Inflammatory macrophage treated with lipopolysaccharide for 1 hour (primary cell): ENCODE data around the gene SERPINA12.

Experiments
- DNase-seq, 2 donors: peaks; one replicate each; pipeline ENCODE4 v3.0.0-alpha.2; 2020 to 2022

The SERPINA12 gene, protein sequence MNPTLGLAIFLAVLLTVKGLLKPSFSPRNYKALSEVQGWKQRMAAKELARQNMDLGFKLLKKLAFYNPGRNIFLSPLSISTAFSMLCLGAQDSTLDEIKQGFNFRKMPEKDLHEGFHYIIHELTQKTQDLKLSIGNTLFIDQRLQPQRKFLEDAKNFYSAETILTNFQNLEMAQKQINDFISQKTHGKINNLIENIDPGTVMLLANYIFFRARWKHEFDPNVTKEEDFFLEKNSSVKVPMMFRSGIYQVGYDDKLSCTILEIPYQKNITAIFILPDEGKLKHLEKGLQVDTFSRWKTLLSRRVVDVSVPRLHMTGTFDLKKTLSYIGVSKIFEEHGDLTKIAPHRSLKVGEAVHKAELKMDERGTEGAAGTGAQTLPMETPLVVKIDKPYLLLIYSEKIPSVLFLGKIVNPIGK

GRCh38 chr14:94509356-94509755 is at the start of gene SERPINA12:
SERPINA12 (minus strand) TSS chr14:94509469; CDS start chr14:94498397, 11,072 bp downstream.
- DNase-seq: no peak

DNA sequence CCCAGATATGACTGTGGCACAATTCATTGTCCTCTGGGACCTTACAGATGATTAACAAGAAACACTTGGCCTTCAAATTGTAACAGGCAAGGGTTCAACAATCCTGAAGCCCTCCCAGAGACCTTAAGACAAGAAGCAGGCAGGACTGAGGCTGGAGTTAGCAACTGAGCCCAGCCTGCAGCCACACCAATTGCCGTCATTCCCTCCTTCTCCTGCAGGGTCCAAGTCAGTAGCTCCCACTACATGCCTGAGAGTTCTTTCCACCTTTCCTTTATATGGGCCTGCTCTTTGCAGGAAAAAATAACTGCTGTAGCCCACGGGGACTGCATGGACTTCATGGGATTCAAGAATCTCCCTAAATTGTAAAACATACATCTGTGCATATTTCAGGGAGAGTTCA is 49.6 kb upstream of the SERPINA12 start:
- no peak for DNase-seq

GRCh38 chr14:94557327-94557726 is 48.1 kb upstream of the SERPINA12 start:
- DNase-seq: no peak

GRCh38 chr14:94555991-94556390 is 46.7 kb upstream of the SERPINA12 start:
- DNase-seq: no peak

DNA sequence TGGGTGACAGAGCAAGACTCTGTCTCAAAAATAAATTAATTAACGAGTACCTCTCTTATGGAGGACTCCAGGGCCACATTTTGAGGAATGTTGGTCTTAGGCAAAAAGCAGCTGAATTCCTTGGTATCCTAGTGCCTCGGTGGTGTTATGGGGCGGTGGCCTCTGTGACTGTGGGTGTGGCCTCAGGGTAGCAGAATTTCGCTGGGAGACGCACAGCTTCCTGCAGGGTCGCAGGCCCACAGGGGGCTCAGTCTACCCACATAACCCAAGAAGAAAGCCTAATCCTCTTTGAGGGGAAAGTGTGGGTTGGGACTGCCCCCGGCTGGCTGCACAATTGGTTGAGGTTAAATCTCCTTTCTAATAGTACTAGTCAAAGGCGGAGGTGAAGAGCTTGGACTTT is 40.8 kb upstream of the SERPINA12 start:
- DNase-seq: no peak

DNA sequence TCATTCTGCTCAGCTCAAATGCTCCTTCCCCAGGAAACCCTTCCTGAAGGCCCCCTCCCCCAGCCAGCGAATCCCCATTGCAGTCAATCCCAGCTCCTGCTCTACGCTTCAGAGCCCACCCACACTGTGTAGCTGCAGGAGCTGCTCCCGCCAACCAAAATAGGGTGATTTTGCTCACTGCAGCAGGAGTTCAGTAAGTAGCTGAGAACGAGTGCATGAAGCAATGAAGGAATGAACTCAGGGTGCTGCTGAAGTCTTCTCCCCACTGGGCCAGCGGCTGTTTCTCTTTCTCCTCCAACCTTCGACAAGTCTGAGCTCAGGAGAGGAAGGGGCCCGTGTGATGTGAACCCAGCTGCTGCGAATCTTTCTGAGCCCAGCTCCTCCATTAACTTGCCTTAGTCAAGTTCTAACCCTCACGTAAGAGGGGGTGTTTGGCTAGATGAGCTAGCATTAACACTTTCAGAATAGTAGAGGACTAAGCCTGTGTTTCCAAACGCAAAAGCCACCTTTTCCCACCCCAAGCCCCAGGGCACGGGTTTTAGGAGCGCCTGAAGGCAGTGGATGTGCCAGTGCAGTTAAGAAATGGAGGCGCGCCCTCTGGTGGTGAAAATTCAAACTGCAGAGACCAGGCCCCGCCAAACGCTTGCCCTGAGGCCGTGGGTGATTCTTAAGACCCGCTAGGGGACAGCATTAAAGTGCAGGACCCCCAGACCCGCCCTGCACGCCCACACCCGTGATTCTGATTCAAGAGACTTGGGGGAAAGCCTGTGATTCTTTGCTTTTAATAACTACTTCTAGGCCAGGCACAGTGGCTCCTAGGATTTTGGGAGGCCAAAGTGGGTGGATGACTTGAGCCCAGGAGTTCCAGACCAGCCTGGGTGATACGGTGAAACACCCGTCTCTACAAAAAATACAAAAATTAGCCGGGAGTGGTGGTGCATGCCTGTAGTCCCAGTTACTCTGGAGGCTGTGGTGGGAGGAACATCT is 40.0 kb upstream of the SERPINA12 start:
- peak; percentile 14 to 84 for DNase-seq

DNA sequence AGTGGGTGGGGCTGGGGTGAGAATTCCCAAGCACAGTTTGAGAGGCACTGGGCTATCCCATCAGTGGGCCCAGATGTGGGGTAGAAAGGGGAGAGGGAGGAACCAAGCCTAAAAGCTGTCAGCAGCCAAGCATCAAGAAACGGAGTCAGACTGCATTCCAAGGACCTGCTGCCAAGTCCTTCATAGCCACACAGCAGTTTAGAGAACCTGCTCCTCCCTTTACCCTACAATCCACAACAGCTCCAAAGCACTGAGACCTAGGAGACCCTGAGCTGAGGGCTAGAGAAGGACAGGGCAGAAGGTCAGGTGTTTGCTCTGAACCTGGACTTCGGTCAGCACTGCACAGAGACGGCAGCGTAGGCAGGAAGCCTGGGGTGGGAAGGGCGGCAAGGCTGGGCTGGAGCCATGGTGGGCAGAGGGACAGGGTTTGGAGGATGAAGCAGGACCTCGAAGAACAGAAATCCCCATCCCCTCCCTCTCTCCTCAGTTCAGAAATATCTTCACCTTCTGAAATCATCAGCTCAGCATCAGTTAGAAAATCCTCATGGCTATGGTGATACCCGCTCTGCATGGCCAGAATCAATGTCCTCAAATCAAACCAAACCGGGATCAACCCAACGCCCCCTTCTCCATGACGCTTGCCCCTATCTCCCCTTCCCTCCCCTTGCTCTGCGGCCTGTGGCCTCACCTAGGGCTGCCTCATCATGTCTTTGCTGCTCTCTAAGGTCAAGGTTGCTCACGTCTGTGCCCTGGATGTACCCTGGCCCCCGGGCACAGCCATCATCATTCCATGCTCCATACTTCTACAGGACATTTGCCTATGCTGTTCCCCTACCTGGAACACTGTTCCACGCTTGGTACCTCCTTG is 39.1 kb upstream of the SERPINA12 start:
- DNase-seq: no peak

GRCh38 chr14:94547726-94548125 is 38.5 kb upstream of the SERPINA12 start:
- no peak for DNase-seq

GRCh38 chr14:94547151-94547680 is 37.9 kb upstream of the SERPINA12 start:
- DNase-seq: no peak

DNA sequence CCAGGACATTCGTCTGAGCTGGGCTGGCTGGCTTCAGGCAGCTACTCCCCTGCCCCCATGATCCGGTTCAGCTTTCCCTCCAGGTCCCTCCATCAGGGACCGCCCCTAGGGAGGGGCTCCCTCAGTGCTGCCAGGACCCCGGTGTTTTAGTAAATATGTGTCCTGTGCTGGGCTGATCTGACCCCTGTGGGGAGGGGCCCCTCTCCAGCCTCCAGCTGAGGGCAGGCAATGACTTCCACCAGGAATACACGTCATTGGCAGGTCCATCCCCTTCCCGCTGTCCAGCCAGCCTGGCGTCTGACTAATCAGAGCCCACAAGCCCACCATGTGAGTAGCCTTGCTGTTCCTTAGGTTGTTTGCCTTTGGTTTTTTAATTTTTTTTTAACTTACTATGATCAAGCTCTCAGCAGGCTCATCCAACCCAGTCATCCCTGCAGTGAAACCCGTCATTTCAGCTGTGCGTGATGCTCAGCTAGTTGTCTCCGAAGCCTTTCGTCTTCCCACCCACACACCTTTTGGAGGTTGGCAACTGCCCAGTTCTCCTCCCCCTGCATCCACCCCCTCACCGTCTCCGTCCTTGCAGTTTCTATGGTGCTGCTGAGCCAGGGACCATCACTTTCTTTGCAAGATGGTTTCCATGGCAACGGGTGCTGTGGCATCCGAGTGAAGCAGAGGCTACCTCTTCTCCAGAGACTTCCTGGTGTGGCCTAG is 36.0 kb upstream of the SERPINA12 start:
- DNase-seq: no peak

GRCh38 chr14:94544726-94545125 is 35.5 kb upstream of the SERPINA12 start:
- no peak for DNase-seq

GRCh38 chr14:94543449-94544124 is 34.3 kb upstream of the SERPINA12 start:
- DNase-seq: no peak

GRCh38 chr14:94542811-94543440 is 33.7 kb upstream of the SERPINA12 start:
- DNase-seq: no peak

DNA sequence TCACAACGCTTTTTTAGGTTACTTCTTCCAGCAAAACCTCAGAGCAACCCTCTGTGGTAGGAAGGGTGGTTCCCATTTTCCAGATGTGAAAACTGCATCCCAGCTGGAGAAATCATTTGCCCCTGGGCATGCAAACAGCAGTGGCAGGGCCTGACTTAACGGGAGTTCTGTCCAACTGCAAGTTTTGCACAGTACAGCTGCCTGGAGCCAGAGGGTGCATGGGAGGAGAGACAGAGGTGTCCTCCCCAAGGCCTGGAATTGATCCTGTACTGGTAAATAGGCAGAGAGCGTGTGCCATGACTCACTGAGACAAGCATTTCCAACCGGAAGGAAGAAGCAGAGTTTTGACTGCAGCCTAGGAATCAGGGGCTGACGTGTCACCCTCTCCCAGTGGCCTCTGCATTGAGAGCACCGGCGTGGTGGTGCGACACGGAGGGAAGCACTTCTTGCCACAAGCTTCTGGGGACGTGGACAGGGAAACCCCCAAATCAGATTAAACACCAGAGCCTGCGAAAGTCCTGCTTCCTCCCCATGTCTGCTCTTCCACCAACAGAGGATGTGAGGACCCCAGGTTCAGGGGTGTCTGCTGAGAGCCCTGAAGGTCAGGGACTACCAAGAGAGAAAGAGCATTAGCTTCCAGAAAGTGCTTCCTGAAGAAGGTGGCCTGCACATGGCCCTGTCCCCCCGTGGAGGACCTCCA is 33.0 kb upstream of the SERPINA12 start:
- no peak for DNase-seq

DNA sequence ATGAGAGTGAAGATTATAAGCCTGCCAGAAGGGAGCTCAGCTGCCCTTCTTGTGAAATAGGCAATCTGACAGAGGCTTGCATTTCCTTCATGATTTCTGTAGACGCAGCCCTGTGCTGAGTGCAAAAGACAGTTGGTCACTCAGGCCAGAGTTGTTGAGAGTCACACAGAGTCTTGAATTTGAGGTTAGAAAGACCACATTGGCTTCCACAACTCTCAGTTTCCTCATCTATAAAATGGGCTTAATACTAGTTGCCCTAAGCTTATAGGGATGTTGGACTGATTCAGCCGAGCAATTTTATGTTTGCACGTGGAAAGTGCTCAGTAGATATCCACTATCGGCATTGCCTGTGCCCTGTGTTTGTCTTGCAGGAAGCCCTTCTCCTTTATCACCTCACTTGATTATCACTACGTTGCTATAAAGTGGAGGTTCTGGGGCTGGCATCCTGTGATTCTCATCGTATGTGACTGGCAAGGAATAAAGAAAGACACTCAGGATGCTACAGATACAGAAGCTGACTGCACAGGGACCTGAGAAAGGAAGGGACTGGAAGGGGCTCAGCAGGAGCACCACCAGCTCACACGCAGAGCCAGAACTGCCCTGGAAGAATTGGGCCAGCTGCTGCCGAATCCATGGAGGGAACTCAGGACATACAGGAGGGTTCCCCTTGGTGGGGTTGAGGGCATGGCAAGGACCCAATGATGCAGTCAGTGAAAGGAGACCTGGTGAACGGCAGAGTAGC is 32.1 kb upstream of the SERPINA12 start:
- DNase-seq: no peak

- DNase-seq: no peak
Measured at GRCh38 chr14:94540031-94540794, 30.9 kb upstream of the SERPINA12 start.

GRCh38 chr14:94539181-94539580 is 29.9 kb upstream of the SERPINA12 start:
- no peak for DNase-seq

GRCh38 chr14:94538070-94538740 is 28.9 kb upstream of the SERPINA12 start:
- DNase-seq: no peak
